Measurements from ENCODE around the gene CATSPERD. TPM values are rescaled to one million over a fixed set of nuclear protein-coding genes. Genes with fewer than 3 reads are reported as not detected.

The CATSPERD gene
- total and polyA plus RNA-seq, 9 of the 15 experiments (the other 6 are each of a cell fraction or from before 2014, with no cell fraction given), result not detected

DNA sequence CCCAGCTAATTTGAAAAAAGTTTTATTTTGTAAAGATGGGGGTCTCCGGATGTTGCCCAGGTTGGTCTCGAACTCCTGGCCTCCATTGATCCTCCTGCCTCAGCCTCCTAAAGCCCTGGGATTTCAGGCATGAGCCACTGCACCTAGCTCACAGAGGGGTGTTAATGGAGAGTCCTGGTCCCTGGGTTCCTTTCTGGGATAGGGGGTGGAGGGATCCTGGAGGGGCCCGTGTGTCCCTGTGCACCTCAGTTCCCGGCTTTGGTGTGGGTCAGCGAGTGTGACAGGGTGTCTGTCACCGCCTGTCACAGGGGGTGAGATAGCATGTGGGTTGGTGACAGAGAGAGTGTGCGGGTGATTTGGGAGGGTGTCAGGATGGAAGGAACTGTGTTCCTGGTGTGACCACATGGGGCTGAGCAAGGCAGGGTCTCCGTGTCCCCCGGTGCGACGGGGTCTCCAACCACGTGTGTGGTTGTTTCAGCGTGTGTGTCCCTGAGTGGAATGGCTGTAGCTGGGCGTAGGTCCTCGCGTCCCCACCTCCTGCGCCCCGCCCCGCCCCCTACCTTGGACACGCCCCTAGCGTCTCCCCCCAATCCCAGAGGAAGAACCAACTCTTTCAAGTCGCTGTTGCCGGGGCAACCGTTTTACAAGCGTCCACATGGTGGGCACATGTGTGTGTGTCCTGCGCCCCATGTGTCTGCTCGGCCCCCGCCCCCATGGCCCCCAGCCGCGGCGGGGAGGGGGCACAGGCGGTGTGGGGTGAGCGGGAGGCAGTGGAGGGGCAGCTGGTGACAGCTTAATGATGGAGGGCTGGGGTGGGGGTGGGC lies 81.6 kb downstream of the CATSPERD start (continued):
- TF ChIP-seq, protein P1, sequence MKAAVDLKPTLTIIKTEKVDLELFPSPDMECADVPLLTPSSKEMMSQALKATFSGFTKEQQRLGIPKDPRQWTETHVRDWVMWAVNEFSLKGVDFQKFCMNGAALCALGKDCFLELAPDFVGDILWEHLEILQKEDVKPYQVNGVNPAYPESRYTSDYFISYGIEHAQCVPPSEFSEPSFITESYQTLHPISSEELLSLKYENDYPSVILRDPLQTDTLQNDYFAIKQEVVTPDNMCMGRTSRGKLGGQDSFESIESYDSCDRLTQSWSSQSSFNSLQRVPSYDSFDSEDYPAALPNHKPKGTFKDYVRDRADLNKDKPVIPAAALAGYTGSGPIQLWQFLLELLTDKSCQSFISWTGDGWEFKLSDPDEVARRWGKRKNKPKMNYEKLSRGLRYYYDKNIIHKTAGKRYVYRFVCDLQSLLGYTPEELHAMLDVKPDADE (conservative IDR thresholded peaks at IDR 0.05; ENCODE audit: control insufficient read depth, low read depth, low read length), result no peak
- TF ChIP-seq, protein P2, sequence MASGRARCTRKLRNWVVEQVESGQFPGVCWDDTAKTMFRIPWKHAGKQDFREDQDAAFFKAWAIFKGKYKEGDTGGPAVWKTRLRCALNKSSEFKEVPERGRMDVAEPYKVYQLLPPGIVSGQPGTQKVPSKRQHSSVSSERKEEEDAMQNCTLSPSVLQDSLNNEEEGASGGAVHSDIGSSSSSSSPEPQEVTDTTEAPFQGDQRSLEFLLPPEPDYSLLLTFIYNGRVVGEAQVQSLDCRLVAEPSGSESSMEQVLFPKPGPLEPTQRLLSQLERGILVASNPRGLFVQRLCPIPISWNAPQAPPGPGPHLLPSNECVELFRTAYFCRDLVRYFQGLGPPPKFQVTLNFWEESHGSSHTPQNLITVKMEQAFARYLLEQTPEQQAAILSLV (tag; IDR thresholded peaks at IDR 0.05), result no peak
- TF ChIP-seq, protein P3, sequence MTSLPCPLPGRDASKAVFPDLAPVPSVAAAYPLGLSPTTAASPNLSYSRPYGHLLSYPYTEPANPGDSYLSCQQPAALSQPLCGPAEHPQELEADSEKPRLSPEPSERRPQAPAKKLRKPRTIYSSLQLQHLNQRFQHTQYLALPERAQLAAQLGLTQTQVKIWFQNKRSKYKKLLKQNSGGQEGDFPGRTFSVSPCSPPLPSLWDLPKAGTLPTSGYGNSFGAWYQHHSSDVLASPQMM (CRISPR knock-in tag; IDR thresholded peaks at IDR 0.05), result no peak
- no peak for TF ChIP-seq TBL1XR1 (IDR thresholded peaks at IDR 0.05; ENCODE audit: low read length in 2 of 2)
- TF ChIP-seq, protein P4, sequence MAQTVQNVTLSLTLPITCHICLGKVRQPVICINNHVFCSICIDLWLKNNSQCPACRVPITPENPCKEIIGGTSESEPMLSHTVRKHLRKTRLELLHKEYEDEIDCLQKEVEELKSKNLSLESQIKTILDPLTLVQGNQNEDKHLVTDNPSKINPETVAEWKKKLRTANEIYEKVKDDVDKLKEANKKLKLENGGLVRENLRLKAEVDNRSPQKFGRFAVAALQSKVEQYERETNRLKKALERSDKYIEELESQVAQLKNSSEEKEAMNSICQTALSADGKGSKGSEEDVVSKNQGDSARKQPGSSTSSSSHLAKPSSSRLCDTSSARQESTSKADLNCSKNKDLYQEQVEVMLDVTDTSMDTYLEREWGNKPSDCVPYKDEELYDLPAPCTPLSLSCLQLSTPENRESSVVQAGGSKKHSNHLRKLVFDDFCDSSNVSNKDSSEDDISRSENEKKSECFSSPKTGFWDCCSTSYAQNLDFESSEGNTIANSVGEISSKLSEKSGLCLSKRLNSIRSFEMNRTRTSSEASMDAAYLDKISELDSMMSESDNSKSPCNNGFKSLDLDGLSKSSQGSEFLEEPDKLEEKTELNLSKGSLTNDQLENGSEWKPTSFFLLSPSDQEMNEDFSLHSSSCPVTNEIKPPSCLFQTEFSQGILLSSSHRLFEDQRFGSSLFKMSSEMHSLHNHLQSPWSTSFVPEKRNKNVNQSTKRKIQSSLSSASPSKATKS (CRISPR knock-in tag; IDR thresholded peaks at IDR 0.05), result no peak
- TF ChIP-seq FOSL1 (tag; conservative IDR thresholded peaks at IDR 0.05), result no peak
- TF ChIP-seq CBX8 (IDR thresholded peaks at IDR 0.05; ENCODE audit: borderline replicate concordance, extremely low read depth, low read depth, low read length, poor library complexity, severe bottlenecking), result no peak
- no peak for TF ChIP-seq ETV1 (tag; conservative IDR thresholded peaks at IDR 0.05; ENCODE audit: low read depth)
- TF ChIP-seq ZFX (CRISPR knock-in tag; IDR thresholded peaks at IDR 0.05), result no peak
- TF ChIP-seq POLR2B (IDR thresholded peaks at IDR 0.05; ENCODE audit: low read depth, partially characterized antibody), result no peak
- TF ChIP-seq, protein P5, sequence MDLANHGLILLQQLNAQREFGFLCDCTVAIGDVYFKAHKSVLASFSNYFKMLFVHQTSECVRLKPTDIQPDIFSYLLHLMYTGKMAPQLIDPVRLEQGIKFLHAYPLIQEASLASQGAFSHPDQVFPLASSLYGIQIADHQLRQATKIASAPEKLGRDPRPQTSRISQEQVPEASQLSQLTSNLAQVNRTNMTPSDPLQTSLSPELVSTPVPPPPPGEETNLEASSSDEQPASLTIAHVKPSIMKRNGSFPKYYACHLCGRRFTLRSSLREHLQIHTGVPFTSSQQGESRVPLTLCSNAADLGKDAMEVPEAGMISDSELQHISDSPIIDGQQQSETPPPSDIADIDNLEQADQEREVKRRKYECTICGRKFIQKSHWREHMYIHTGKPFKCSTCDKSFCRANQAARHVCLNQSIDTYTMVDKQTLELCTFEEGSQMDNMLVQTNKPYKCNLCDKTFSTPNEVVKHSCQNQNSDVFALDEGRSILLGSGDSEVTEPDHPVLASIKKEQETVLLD (IDR thresholded peaks at IDR 0.05), result 0 out of 2 replicates have a peak, but pooled peaks have one; percentile 27
- no peak for TF ChIP-seq ZNF316 (IDR thresholded peaks at IDR 0.05)
- no peak for TF ChIP-seq SNRNP70 (optimal IDR thresholded peaks at IDR 0.05; ENCODE audit: low read depth, low read length)
- TF ChIP-seq SAP30 (IDR thresholded peaks at IDR 0.05; ENCODE audit: borderline replicate concordance, insufficient read depth, low read depth, low read length, poor library complexity, severe bottlenecking), result peak; percentile 26
- TF ChIP-seq HDAC2 (IDR thresholded peaks at IDR 0.05), result no peak; the same call in 1 of the 2 replicates
- no peak for TF ChIP-seq CTBP1 (IDR thresholded peaks at IDR 0.05; ENCODE audit: borderline replicate concordance)
- no peak for TF ChIP-seq GATAD2B (IDR thresholded peaks at IDR 0.05; ENCODE audit: borderline replicate concordance)
- TF ChIP-seq PTTG1 (tag; IDR thresholded peaks at IDR 0.05; ENCODE audit: low read depth), result no peak
- TF ChIP-seq NFE2 (IDR thresholded peaks at IDR 0.05; ENCODE audit: low read depth), result no peak
- peak; percentile 91 for TF ChIP-seq MXI1 (IDR thresholded peaks at IDR 0.05; ENCODE audit: low read depth, low read length)
- TF ChIP-seq PHF8 (IDR thresholded peaks at IDR 0.05; ENCODE audit: borderline replicate concordance, low read length), result peak; percentile 31; the same call in 1 of the 2 replicates

Data from K562 (cell line).